ENCODE data around the gene PDS5B. TPM values are rescaled to one million over a fixed set of nuclear protein-coding genes. Genes with fewer than 3 reads are reported as not detected.

The PDS5B gene
- total RNA-seq, 1 experiment from 2014 or later = 44.3 TPM

DNA sequence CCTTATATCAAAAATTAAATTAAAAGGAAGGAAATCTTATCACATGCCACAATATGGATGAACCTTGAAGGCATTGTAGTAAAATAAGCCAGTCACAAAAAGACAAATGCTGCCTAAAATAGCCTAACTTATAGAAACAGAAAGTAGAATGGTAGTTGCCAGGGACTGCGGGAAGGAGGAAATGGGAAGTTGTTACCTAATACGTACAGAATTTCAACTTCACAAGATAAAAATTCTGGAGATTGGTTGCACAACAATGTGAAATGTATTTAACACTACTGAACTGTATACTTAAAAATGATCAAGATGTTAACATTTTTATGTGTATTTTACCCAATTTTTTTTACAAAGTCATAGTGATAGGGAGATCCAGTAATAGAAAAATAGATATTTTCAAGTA, 37.4 kb upstream of the PDS5B start:
- CTCF ChIA-PET = no interaction called here
- Mint-ChIP-seq H3K4me3 (no peak overlapping the region), H3K9me3 (no peaks in the 10 kb centered on the region)

DNA sequence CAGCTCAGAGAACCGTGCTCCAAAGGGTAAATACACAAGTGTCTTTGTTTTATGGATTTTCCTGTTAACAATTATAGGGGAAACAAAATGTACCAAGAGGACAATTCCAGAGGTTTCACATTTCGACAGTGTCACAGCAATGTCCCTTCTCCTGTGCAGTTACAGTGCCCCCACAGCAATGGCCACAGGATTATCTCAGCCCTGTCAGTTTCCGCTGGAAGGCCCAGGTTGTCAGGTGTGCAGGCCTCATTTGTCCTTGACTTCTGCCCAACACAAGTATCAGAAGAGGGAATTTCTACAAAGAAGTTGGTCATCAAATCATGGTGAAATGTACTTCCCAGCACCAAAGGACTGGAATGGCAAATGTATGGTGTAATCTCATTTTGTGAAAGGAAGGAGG, 36.5 kb upstream of the PDS5B start:
- Mint-ChIP-seq H3K4me3 (no peak overlapping the region), H3K27ac (no peak overlapping the region), H3K4me1 (no peaks in the 10 kb centered on the region), H3K9me3 (no peaks in the 10 kb centered on the region), H3K27me3 (ENCODE audit: low read depth) (no peaks in the 10 kb centered on the region; the same call in 1 of the 2 replicates), H3K36me3 (no peaks in the 10 kb centered on the region)
- ATAC-seq (no peak), DNase-seq (ENCODE audit: low spot score) (no peak)
- POLR2A ChIA-PET = no interaction called here
- TF ChIP-seq SOX15 (CRISPR knock-in tag; IDR thresholded peaks at IDR 0.05) (no peak), RELA (CRISPR knock-in tag; IDR thresholded peaks at IDR 0.05; ENCODE audit: borderline replicate concordance) (no peak), GTF2I (CRISPR knock-in tag; conservative IDR thresholded peaks at IDR 0.05) (no peak), FOXJ3 (CRISPR knock-in tag; IDR thresholded peaks at IDR 0.05; ENCODE audit: borderline replicate concordance) (no peak), ESRRA (CRISPR knock-in tag; IDR thresholded peaks at IDR 0.05; ENCODE audit: borderline replicate concordance) (no peak), TCF7 (CRISPR knock-in tag; IDR thresholded peaks at IDR 0.05; ENCODE audit: low read depth) (no peak), SMAD4 (CRISPR knock-in tag; IDR thresholded peaks at IDR 0.05) (no peak), NFATC4 (CRISPR knock-in tag; IDR thresholded peaks at IDR 0.05) (no peak), RORB (CRISPR knock-in tag; IDR thresholded peaks at IDR 0.05) (no peak), ZNF671 (CRISPR knock-in tag; IDR thresholded peaks at IDR 0.05) (no peak), KAT7 (CRISPR knock-in tag; IDR thresholded peaks at IDR 0.05; ENCODE audit: borderline replicate concordance) (no peak), ELF4 (CRISPR knock-in tag; IDR thresholded peaks at IDR 0.05; ENCODE audit: low read depth) (no peak), JUN (CRISPR knock-in tag; IDR thresholded peaks at IDR 0.05) (no peak)
- TF ChIP-seq, protein P1, sequence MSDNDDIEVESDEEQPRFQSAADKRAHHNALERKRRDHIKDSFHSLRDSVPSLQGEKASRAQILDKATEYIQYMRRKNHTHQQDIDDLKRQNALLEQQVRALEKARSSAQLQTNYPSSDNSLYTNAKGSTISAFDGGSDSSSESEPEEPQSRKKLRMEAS (CRISPR knock-in tag; IDR thresholded peaks at IDR 0.05) = no peak
- TF ChIP-seq, protein P2, sequence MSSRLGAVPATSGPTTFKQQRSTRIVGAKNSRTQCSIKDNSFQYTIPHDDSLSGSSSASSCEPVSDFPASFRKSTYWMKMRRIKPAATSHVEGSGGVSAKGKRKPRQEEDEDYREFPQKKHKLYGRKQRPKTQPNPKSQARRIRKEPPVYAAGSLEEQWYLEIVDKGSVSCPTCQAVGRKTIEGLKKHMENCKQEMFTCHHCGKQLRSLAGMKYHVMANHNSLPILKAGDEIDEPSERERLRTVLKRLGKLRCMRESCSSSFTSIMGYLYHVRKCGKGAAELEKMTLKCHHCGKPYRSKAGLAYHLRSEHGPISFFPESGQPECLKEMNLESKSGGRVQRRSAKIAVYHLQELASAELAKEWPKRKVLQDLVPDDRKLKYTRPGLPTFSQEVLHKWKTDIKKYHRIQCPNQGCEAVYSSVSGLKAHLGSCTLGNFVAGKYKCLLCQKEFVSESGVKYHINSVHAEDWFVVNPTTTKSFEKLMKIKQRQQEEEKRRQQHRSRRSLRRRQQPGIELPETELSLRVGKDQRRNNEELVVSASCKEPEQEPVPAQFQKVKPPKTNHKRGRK (CRISPR knock-in tag; IDR thresholded peaks at IDR 0.05; ENCODE audit: borderline replicate concordance) = no peak
- TF ChIP-seq, protein P3, sequence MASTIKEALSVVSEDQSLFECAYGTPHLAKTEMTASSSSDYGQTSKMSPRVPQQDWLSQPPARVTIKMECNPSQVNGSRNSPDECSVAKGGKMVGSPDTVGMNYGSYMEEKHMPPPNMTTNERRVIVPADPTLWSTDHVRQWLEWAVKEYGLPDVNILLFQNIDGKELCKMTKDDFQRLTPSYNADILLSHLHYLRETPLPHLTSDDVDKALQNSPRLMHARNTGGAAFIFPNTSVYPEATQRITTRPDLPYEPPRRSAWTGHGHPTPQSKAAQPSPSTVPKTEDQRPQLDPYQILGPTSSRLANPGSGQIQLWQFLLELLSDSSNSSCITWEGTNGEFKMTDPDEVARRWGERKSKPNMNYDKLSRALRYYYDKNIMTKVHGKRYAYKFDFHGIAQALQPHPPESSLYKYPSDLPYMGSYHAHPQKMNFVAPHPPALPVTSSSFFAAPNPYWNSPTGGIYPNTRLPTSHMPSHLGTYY (CRISPR knock-in tag; IDR thresholded peaks at IDR 0.05) = no peak
- TF ChIP-seq, protein P4, sequence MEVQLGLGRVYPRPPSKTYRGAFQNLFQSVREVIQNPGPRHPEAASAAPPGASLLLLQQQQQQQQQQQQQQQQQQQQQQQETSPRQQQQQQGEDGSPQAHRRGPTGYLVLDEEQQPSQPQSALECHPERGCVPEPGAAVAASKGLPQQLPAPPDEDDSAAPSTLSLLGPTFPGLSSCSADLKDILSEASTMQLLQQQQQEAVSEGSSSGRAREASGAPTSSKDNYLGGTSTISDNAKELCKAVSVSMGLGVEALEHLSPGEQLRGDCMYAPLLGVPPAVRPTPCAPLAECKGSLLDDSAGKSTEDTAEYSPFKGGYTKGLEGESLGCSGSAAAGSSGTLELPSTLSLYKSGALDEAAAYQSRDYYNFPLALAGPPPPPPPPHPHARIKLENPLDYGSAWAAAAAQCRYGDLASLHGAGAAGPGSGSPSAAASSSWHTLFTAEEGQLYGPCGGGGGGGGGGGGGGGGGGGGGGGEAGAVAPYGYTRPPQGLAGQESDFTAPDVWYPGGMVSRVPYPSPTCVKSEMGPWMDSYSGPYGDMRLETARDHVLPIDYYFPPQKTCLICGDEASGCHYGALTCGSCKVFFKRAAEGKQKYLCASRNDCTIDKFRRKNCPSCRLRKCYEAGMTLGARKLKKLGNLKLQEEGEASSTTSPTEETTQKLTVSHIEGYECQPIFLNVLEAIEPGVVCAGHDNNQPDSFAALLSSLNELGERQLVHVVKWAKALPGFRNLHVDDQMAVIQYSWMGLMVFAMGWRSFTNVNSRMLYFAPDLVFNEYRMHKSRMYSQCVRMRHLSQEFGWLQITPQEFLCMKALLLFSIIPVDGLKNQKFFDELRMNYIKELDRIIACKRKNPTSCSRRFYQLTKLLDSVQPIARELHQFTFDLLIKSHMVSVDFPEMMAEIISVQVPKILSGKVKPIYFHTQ (CRISPR knock-in tag; IDR thresholded peaks at IDR 0.05) = no peak
- TF ChIP-seq, protein P5, sequence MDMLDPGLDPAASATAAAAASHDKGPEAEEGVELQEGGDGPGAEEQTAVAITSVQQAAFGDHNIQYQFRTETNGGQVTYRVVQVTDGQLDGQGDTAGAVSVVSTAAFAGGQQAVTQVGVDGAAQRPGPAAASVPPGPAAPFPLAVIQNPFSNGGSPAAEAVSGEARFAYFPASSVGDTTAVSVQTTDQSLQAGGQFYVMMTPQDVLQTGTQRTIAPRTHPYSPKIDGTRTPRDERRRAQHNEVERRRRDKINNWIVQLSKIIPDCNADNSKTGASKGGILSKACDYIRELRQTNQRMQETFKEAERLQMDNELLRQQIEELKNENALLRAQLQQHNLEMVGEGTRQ (CRISPR knock-in tag; IDR thresholded peaks at IDR 0.05) = no peak
- CTCF ChIA-PET = no interaction called here

More for the DNA sequence above, 37.4 kb upstream of the PDS5B start:
- POLR2A ChIA-PET = no interaction called here
- ATAC-seq = no peak
- no peak for TF ChIP-seq ATF1 (CRISPR knock-in tag; IDR thresholded peaks at IDR 0.05)
- TF ChIP-seq KAT7 (CRISPR knock-in tag; IDR thresholded peaks at IDR 0.05; ENCODE audit: borderline replicate concordance) = no peak
- no peak for TF ChIP-seq NFATC4 (CRISPR knock-in tag; IDR thresholded peaks at IDR 0.05)
- TF ChIP-seq, protein P6, sequence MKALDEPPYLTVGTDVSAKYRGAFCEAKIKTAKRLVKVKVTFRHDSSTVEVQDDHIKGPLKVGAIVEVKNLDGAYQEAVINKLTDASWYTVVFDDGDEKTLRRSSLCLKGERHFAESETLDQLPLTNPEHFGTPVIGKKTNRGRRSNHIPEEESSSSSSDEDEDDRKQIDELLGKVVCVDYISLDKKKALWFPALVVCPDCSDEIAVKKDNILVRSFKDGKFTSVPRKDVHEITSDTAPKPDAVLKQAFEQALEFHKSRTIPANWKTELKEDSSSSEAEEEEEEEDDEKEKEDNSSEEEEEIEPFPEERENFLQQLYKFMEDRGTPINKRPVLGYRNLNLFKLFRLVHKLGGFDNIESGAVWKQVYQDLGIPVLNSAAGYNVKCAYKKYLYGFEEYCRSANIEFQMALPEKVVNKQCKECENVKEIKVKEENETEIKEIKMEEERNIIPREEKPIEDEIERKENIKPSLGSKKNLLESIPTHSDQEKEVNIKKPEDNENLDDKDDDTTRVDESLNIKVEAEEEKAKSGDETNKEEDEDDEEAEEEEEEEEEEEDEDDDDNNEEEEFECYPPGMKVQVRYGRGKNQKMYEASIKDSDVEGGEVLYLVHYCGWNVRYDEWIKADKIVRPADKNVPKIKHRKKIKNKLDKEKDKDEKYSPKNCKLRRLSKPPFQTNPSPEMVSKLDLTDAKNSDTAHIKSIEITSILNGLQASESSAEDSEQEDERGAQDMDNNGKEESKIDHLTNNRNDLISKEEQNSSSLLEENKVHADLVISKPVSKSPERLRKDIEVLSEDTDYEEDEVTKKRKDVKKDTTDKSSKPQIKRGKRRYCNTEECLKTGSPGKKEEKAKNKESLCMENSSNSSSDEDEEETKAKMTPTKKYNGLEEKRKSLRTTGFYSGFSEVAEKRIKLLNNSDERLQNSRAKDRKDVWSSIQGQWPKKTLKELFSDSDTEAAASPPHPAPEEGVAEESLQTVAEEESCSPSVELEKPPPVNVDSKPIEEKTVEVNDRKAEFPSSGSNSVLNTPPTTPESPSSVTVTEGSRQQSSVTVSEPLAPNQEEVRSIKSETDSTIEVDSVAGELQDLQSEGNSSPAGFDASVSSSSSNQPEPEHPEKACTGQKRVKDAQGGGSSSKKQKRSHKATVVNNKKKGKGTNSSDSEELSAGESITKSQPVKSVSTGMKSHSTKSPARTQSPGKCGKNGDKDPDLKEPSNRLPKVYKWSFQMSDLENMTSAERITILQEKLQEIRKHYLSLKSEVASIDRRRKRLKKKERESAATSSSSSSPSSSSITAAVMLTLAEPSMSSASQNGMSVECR (CRISPR knock-in tag; IDR thresholded peaks at IDR 0.05; ENCODE audit: borderline replicate concordance) = no peak
- no peak for TF ChIP-seq ZNF138 (CRISPR knock-in tag; conservative IDR thresholded peaks at IDR 0.05)
- TF ChIP-seq FOXJ3 (CRISPR knock-in tag; IDR thresholded peaks at IDR 0.05; ENCODE audit: borderline replicate concordance) = no peak
- TF ChIP-seq ESRRA (CRISPR knock-in tag; IDR thresholded peaks at IDR 0.05; ENCODE audit: borderline replicate concordance) = no peak
- no peak for TF ChIP-seq TP53 (CRISPR knock-in tag; IDR thresholded peaks at IDR 0.05)
- TF ChIP-seq, protein P7, sequence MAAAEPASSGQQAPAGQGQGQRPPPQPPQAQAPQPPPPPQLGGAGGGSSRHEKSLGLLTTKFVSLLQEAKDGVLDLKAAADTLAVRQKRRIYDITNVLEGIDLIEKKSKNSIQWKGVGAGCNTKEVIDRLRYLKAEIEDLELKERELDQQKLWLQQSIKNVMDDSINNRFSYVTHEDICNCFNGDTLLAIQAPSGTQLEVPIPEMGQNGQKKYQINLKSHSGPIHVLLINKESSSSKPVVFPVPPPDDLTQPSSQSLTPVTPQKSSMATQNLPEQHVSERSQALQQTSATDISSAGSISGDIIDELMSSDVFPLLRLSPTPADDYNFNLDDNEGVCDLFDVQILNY (CRISPR knock-in tag; IDR thresholded peaks at IDR 0.05) = no peak
- Mint-ChIP-seq H3K27ac (no peak overlapping the region), H3K27me3 (ENCODE audit: low read depth) (no peaks in the 10 kb centered on the region; the same call in 1 of the 2 replicates), H3K36me3 (no peaks in the 10 kb centered on the region), H3K4me1 (no peaks in the 10 kb centered on the region)
- no peak for DNase-seq (ENCODE audit: low spot score)
